K562 (cell line): ENCODE results near the gene DGCR2.

Experiments
- MEIS2 ChIP-seq: fragments of 450-650 bp; IDR thresholded peaks from 2 replicates; pipeline ENCODE4 v1.6.1; 2014; ENCODE audit warnings: mild to moderate bottlenecking; ENCODE audit not compliant: partially characterized antibody
- POLR2AphosphoS5 ChIP-seq: IDR thresholded peaks from 2 replicates; pipeline ENCODE4 v1.6.1; 2011; ENCODE audit warnings: mild to moderate bottlenecking, low read depth, low read length, moderate library complexity; ENCODE audit not compliant: control insufficient read depth, insufficient read depth
- TF ChIP-seq, protein P1 (sequence below), 3 experiments: IDR thresholded peaks in 2 of 3; conservative IDR thresholded peaks in 1 of 3; 2 replicates each; pipeline ENCODE4 v1.5.1; 2011 to 2012; ENCODE audit warnings: low read length in 3 of 3, mild to moderate bottlenecking in 3 of 3, control low read depth in 2 of 3, improper control_type of control experiment in 1 of 3, inconsistent platforms in 1 of 3, low read depth in 1 of 3, mixed read lengths in 1 of 3, moderate library complexity in 1 of 3; ENCODE audit not compliant: insufficient read depth in 2 of 3

GRCh38 chr22:18994056-18994455, 128.2 kb downstream of the DGCR2 start:
- TF ChIP-seq, protein P1, sequence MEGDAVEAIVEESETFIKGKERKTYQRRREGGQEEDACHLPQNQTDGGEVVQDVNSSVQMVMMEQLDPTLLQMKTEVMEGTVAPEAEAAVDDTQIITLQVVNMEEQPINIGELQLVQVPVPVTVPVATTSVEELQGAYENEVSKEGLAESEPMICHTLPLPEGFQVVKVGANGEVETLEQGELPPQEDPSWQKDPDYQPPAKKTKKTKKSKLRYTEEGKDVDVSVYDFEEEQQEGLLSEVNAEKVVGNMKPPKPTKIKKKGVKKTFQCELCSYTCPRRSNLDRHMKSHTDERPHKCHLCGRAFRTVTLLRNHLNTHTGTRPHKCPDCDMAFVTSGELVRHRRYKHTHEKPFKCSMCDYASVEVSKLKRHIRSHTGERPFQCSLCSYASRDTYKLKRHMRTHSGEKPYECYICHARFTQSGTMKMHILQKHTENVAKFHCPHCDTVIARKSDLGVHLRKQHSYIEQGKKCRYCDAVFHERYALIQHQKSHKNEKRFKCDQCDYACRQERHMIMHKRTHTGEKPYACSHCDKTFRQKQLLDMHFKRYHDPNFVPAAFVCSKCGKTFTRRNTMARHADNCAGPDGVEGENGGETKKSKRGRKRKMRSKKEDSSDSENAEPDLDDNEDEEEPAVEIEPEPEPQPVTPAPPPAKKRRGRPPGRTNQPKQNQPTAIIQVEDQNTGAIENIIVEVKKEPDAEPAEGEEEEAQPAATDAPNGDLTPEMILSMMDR (IDR thresholded peaks at IDR 0.05 in 2 of 3, conservative IDR thresholded peaks at IDR 0.05 in 1 of 3; ENCODE audit: insufficient read depth in 2 of 3, low read depth in 1 of 3, low read length in 3 of 3) = no peak
- no peak for TF ChIP-seq MEIS2
- TF ChIP-seq POLR2AphosphoS5 = no peak
